Osteoblast (primary cell): ENCODE results near the gene ABLIM2. TPM values are rescaled to one million over a fixed set of nuclear protein-coding genes. Genes with fewer than 3 reads are reported as not detected.

ENCODE experiments used
- DNase-seq: peaks from one replicate; pipeline ENCODE4 v3.0.0; 2011; ENCODE audit warnings: low spot score, mixed read lengths; ENCODE audit not compliant: insufficient read length; ENCODE audit errors: missing footprints
- H2AFZ ChIP-seq: 2 replicates; pipeline ENCODE4 v1.6.0; 2011; ENCODE audit warnings: mild to moderate bottlenecking, low read length
- H3K27ac ChIP-seq: 2 replicates; pipeline ENCODE4 v1.5.1; 2011; ENCODE audit warnings: mild to moderate bottlenecking, low read depth, low read length, moderate library complexity
- H3K27me3 ChIP-seq: 2 replicates; pipeline ENCODE4 v1.6.0; 2012; ENCODE audit warnings: mild to moderate bottlenecking, control low read depth, inconsistent platforms, low read length, moderate library complexity; ENCODE audit not compliant: insufficient read depth
- H3K36me3 ChIP-seq: 2 replicates; pipeline ENCODE4 v1.5.1; 2011; ENCODE audit warnings: mild to moderate bottlenecking, low read length, control low read depth, moderate library complexity; ENCODE audit not compliant: insufficient read depth
- H3K4me1 ChIP-seq: 2 replicates; pipeline ENCODE4 v1.5.1; 2011; ENCODE audit warnings: mild to moderate bottlenecking, low read length, control low read depth, moderate library complexity; ENCODE audit not compliant: insufficient read depth
- H3K4me2 ChIP-seq: 2 replicates; pipeline ENCODE4 v1.6.0; 2011; ENCODE audit warnings: mild to moderate bottlenecking, low read length; ENCODE audit not compliant: insufficient read depth
- H3K4me3 ChIP-seq: fragments of 200-600 bp; sonication (generic); 3 replicates; pipeline ENCODE4 v1.5.1; 2012; ENCODE audit warnings: mild to moderate bottlenecking, low read length, inconsistent platforms; ENCODE audit not compliant: insufficient read depth
- H3K79me2 ChIP-seq: 2 replicates; pipeline ENCODE4 v1.6.0; 2012; ENCODE audit warnings: mild to moderate bottlenecking, low read length, control low read depth, inconsistent platforms; ENCODE audit not compliant: insufficient read depth
- H3K9me3 ChIP-seq: 2 replicates; pipeline ENCODE4 v1.5.1; 2011; ENCODE audit warnings: low read depth, low read length, control low read depth
- H4K20me1 ChIP-seq: 2 replicates; pipeline ENCODE4 v1.6.0; 2012; ENCODE audit warnings: mild to moderate bottlenecking, low read length, control low read depth; ENCODE audit not compliant: insufficient read depth
- total RNA-seq: library from RNA; depleted of rRNA; stranded (reverse); fragments of >200 nt; gene quantifications from 2 replicates; pipeline ENCODE4 v1.2.3, GENCODE V29; 2012
- TF ChIP-seq, protein P1 (sequence below): IDR thresholded peaks from 2 replicates; pipeline ENCODE4 v1.5.1; 2011; ENCODE audit warnings: mild to moderate bottlenecking, low read depth, low read length, moderate library complexity; ENCODE audit errors: extremely low read depth

ABLIM2 gene
- total RNA-seq, 1 donor = 0.36 TPM

DNA sequence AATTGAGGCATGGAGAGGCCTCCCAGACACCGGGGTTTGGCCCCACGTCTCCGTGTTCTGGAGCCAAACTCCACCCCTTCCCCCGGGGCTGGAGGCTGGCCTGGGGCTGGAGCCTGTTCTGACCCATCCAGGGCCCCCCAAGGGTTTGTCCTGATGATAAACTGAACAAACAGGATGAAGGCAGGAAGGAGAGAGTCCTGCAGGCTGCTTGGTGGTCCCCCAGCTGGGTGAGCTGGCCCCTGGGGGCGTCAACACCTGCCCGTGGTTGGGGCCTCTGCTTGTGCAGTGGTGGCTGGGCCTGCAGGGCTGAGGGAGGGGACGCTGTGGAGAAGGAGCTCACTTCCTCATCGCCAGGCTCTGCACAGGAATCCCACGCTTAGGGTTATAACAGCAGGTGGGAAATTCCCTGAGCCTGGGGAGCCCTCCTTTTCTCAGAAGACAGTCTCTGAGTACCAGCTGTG lies 42.7 kb upstream of the ABLIM2 start:
- Histone ChIP-seq H3K79me2 (peaks cover 28% of the 10 kb centered on the region), H3K36me3 (no peaks in the 10 kb centered on the region), H3K4me2 (peak overlapping the region; percentile 90), H3K27me3 (no peaks in the 10 kb centered on the region), H4K20me1 (peaks cover 19% of the 10 kb centered on the region), H3K4me1 (peaks cover 26% of the 10 kb centered on the region), H2AFZ (no peak overlapping the region), H3K9me3 (no peaks in the 10 kb centered on the region), H3K27ac (no peak overlapping the region), H3K4me3 (peak overlapping the region; percentile 76)
- TF ChIP-seq, protein P1, sequence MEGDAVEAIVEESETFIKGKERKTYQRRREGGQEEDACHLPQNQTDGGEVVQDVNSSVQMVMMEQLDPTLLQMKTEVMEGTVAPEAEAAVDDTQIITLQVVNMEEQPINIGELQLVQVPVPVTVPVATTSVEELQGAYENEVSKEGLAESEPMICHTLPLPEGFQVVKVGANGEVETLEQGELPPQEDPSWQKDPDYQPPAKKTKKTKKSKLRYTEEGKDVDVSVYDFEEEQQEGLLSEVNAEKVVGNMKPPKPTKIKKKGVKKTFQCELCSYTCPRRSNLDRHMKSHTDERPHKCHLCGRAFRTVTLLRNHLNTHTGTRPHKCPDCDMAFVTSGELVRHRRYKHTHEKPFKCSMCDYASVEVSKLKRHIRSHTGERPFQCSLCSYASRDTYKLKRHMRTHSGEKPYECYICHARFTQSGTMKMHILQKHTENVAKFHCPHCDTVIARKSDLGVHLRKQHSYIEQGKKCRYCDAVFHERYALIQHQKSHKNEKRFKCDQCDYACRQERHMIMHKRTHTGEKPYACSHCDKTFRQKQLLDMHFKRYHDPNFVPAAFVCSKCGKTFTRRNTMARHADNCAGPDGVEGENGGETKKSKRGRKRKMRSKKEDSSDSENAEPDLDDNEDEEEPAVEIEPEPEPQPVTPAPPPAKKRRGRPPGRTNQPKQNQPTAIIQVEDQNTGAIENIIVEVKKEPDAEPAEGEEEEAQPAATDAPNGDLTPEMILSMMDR = no peak
- no peak for DNase-seq

DNA sequence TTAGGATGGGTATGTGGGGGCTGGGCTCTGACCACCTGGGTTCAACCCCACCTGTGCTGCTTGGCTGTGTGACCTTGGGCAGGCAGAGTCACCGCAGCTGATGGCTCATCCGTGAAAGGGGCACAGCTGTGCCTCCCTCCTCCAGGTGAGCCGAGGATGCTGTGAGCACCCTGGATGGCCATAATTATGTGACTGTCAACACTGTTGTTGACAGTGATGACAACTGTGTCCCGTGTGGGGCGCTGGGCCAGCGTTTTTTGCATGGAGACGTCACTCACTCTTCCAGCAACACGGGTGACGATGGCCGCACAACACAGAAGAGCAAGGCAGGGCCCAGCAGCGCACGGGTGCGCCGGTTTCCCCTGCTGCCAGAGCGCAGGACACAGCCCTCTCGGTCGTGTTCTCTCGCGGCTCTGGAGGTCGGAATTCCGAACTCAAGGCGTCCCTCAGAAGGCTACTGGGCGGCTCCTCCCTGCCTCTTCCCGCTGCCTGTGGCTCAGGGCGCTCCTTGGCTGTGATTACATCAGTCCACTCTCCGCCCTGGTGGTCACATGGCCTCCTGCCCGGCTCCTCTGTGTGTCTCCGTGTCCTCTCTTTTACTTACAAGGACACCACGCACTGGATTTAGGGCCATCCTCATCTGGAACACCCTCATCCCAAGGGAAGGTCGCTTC lies 41.8 kb upstream of the ABLIM2 start:
- H3K36me3 ChIP-seq = no peaks in the 10 kb centered on the region
- H3K4me1 ChIP-seq = peaks cover 26% of the 10 kb centered on the region
- H3K79me2 ChIP-seq = peaks cover 28% of the 10 kb centered on the region
- peak overlapping the region; percentile 65 for H3K27ac ChIP-seq
- peaks cover 19% of the 10 kb centered on the region for H4K20me1 ChIP-seq
- H3K27me3 ChIP-seq = no peaks in the 10 kb centered on the region
- peak overlapping the region; percentile 76 for H3K4me3 ChIP-seq
- peak overlapping the region; percentile 73 for H2AFZ ChIP-seq
- peak; percentile 98 for DNase-seq
- TF ChIP-seq, protein P1 = no peak
- H3K9me3 ChIP-seq = no peaks in the 10 kb centered on the region
- peak overlapping the region; percentile 90 for H3K4me2 ChIP-seq

DNA sequence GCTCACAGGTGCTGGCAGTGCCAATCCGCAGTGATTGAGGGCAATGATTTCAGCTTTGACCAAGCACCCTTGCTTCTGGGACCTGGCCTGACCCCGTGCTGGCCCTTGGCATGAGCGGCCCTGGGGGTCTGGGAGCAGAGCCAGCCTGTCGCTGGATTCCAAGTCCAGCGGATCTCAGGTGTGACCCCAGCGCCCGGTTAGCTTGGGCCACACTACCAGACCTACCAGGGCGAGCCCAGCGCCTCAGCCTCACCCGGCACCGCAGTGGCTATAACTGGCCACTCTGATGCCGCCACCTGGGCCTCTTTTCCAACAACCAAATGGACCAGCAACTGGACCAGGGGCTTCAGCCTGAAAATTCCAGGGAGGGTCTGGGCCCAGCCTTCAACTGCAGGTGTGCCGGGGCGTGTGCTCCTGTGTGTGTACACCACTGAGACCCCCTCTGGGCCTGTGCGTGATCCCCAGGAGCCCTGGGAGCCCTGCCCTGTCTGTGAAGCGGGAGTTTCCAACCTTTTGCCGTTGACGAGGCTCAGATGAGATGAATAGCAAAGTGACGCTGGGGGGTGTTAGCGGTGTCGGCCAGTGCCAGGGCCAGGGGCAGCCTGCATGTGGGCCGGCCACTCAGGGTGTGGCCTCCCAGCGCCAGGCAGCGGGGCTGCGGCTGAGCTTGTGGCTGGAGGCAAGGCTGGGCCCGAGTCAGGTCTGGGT lies 41.1 kb upstream of the ABLIM2 start:
- Histone ChIP-seq H3K79me2 (peaks cover 28% of the 10 kb centered on the region), H3K4me1 (peaks cover 26% of the 10 kb centered on the region), H3K9me3 (no peaks in the 10 kb centered on the region), H3K36me3 (no peaks in the 10 kb centered on the region), H3K4me2 (peak overlapping the region; percentile 90), H2AFZ (peak overlapping the region; percentile 82), H4K20me1 (peaks cover 19% of the 10 kb centered on the region), H3K27ac (peak overlapping the region; percentile 65), H3K4me3 (peak overlapping the region; percentile 76), H3K27me3 (peaks cover 4% of the 10 kb centered on the region)
- TF ChIP-seq, protein P1 = no peak
- DNase-seq = peak; percentile 84

DNA sequence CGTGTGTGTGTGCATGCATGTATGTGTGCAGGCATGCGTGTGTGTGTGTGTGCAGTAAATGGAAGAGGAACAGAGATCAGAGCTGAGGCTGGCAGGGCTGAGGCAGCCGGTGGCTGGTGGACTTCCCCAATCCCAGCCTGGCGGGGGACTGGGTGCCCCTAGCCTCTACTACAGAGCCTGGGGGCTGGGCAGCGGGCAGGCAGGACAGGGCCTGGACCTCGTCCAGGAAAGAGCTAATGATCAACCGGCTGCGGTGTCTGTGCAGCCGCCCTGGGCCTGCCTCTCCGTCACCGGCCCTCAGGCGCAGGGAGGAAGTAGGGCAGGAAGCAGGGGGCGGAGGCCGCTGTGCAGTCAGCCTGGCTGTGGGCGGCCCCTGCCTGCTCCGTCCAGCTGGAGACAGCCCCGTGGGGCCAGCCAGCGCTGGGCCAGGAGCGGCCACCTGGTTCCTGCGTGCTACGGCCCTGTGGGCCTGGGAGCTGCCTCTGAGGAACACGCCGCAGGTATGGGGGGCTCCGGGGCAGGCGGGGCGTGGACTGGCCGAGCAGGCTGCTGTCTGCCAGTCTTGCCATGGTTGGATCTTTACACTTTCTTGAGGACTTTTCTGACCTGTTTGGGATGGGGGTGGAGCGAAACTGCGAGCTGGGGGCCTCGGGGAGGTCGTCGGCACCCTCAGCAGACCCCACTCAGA lies 40.4 kb upstream of the ABLIM2 start, which contains the start of gene SH3TC1:
TSS of gene SH3TC1 (plus strand) at position 385 of the 688 bp plus-strand sequence. CDS start 5,905 bp downstream, outside the sequence.
- H3K79me2 ChIP-seq = peaks cover 28% of the 10 kb centered on the region
- H3K9me3 ChIP-seq = no peaks in the 10 kb centered on the region
- peaks cover 6% of the 10 kb centered on the region for H3K27me3 ChIP-seq
- DNase-seq = peak; percentile 100
- peak within 1 kb of the TSS; percentile 90 for H3K4me2 ChIP-seq
- H2AFZ ChIP-seq = peak within 1 kb of the TSS; percentile 82
- H4K20me1 ChIP-seq = peaks cover 15% of the 10 kb centered on the region
- no peaks in the 10 kb centered on the region for H3K36me3 ChIP-seq
- peaks cover 26% of the 10 kb centered on the region for H3K4me1 ChIP-seq
- peak within 1 kb of the TSS; percentile 65 for H3K27ac ChIP-seq
- H3K4me3 ChIP-seq = peak within 1 kb of the TSS; percentile 76
- TF ChIP-seq, protein P1 = no peak
